Stomach (tissue), 4 donors: Measurements from ENCODE around the gene CACFD1.

Source experiments
- POLR2A ChIP-seq, 4 donors: fragments of 450-650 bp; IDR thresholded peaks; one replicate each; pipeline ENCODE4 v1.6.1; 2016; ENCODE audit warnings: antibody characterized with exemption in 4 of 4, control low read depth in 2 of 4, mild to moderate bottlenecking in 1 of 4, moderate library complexity in 1 of 4
- POLR2AphosphoS5 ChIP-seq, 3 donors: sonication (generic); formaldehyde crosslinking; IDR thresholded peaks; one replicate each; pipeline ENCODE4 v1.6.1; 2016; ENCODE audit warnings: antibody characterized with exemption in 3 of 3

DNA sequence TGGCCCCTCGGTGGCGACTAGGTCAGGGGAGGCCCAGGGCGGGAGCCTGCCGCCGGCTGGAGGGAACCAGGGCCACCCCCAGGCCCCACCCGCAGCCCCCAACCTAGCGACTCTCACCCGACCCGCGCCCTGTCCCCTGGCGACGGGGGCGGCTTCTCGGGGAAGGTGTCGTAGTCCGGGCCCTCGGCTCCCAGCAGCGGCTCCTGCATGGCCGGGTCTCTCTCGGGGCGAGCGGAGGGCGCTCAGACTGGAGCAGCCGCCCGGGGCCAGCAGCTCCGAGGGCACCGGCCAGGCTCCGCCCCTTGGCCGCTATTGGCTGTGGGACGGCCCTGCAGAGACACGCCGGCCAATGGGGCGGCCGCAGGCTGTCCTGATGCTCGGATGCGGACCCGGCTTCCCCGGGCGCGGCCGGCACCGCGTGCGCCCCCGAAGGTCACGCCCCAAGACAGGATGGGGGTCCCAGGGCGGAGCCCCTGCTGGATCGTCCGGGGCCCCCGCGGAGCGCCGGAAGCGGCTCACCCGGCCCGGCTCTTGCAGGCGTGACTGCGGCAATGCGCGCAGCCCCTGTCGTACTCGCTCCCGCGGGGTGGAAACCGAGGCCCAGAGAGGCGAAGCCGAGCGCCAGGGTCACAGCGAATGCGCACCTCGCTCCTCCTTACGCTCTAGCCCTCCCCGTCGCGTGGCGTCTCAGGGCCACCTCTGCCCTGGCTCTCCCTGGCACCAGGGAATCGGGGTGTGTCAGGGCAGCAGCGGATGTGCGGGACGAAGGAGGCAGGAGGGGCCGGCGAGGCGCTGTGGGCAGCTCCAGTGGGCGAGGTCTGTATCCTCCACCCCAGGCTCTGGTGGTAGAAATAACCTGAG, 19.3 kb downstream of the CACFD1 start, which contains the start of gene SLC2A6:
- TF ChIP-seq POLR2A (IDR thresholded peaks at IDR 0.05) (no peak), POLR2AphosphoS5 (IDR thresholded peaks at IDR 0.05) (peak in 2 of 3 donors; percentile 45 to 47)
